GM19463 (cell line): Measurements from ENCODE around the gene IRS2.

ENCODE experiments used
- ATAC-seq: cut with Tn5 transposase; IDR thresholded peaks from one replicate; pipeline ENCODE4 v1.9.1; 2021; ENCODE audit warnings: mild to moderate bottlenecking, moderate library complexity; ENCODE audit not compliant: unreplicated experiment

The IRS2 gene

DNA sequence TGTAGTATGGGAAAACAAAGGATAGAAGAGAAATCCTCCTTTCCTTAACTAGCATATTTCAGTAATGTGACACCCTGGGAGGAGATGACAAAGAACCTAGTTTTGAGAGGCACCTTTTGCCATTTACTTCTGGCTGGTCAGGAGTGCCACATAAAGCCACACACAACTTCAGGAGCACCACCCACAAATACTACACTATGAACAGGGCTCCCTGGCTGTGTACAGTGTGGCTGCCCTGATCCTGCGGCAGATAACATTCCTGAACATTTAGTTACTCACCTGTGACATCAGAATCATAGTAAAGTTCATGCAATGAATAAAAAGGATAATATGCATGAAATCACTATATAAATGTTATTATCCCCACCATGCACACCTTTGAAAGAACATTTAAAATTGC, 17.4 kb upstream of the IRS2 start:
- no peak for ATAC-seq

DNA sequence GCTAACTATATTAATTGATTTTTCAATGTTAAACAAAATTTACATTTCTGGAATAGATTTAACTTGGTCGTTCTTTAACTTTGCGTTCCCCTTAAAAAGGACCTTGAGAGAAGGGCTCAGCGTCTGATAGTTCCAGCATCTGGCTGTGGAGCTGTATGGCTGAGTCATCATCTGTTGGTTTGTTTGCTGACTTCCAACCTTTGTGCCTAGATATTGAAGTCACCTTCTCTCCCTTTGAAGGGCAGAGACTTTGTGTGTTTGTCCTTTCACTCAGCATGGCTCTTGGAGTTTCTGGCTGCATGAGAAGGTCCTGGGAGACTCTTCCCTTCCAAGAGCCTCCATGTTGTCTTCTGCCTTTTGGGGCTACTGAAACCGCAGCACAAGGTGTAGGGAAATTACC, 16.6 kb upstream of the IRS2 start:
- no peak for ATAC-seq

DNA sequence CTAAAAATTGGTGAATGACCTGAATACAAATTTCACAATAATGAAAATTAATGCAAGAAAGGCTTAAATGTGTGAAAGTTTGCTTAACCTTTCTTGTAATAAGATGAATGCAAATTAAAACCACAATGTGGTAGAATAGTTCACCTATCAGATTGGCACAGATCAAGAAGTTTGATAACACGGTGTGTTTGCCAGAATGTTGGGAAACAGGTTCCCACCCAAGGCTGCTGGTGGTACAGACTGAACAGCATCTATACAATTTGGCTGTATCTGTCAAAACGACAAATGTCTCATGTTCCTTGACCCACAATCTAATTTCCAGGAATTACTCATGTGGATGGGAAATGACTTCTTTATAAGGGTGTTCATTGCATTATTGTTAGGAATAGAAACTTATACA, 8.6 kb upstream of the IRS2 start:
- ATAC-seq = no peak

DNA sequence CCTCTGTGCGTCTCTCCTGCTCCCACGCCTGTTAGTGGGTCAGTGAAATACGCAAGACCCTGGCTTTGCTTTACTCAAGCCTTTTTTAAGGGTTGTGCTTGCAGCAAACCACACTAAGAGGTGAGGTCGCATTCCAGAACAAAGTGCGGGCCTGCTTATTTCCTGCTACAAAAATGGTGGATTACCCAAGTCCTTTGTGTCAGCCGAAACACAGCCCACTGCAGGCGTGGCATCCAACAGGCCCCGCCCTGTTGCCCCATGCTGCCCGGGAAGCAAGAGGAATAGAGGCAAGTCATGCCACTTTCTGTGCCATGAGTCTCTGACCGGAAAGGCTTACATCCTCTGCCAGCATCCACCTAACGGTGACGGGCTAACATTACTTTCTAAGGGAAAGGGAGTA, 7.7 kb upstream of the IRS2 start:
- no peak for ATAC-seq

DNA sequence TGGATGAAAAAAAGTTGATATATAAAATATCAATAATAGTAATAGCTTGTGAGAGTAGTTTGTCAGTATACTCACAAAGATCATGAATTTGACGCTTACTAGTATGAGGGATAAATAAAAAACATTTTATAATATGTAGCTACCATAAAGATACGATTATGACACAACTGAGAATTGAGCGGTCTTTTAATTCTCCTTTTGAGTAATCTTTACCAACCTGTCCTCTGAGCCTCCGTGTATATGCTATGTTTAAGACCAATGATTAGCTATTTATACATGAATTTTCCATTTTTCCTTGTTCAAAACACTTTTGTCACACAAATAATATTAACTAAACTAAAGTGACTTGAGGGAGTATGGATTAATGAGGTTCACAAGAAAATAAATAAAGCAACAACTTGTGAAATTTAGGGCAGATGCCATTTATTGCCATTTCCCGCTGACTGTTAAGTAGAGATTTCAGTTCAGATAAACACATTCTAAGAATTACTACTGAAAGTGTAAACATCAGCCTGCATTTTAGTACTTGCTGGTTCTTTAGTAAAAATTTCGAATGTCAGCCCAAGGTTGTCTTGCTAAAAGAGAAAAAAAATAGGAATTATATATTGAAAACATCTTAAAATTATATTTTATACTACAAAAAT, 6.2 kb upstream of the IRS2 start:
- no peak for ATAC-seq

DNA sequence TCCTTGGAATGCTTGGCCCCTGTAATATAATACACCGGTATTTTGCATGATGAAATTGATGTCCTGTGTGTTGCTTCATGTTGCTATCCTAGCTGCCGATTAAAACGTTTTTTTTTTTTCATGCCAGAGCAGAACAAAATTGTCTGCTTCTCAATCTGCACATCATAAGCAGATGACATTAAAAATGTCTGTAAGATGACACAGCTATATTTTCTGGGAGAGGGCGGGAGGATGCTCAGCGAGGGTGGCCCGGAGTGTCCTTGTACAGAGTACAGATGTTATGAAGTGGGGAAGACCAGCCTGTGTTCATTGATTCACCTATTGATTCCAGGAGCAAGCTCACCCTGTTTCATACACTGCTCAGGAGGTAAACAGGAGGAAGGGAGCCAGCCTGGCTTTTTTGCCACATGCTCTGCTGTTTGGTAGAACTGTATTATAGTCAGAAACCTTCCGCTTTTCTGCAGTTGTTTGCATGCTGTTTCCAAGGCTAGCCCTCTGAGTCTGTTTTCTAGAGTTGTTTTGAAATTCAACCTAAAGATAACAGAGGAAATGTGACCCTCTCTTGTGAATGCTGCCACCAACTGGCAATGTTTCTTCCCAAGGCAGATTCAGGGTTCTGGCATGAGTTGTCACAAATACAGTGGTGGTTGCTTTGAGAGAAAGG, 4.7 kb upstream of the IRS2 start:
- ATAC-seq = no peak

DNA sequence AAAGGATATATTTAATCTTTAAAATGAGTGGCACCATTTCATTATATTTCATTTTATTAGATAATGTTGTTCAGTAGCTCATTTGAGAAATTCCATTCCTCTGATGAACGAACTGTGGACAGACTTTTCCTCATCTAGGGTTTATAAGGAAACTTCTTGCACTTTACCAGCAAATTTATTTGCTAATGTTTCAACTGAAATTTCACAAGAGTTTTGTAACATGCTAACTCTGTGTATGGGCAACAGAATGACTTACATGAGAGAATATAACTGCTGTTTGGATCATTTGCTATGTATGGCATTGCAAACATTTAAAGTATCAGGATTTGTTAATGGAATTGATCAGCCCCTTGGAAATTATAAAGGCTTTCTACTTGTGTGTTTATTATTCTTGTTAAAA, 3.7 kb upstream of the IRS2 start:
- no peak for ATAC-seq

DNA sequence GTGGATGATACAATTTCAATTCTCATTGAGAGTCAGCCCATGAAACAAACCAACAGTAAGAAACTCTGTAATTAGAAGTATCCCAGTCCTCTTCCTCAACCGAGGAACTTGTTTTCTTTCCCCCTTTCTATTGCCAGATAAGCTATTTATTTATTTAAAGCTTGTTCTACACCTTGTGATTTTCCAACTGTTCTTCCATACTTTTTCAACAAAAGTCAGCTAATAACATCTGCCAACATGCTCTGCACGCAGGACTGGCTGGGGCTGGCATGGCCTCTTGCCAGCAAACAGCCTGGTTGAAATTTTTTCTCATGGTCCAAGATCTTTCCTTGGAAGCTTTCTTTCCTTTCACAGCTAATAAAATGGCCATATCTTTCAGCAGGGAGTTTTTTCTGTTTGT, 2.9 kb upstream of the IRS2 start:
- no peak for ATAC-seq

DNA sequence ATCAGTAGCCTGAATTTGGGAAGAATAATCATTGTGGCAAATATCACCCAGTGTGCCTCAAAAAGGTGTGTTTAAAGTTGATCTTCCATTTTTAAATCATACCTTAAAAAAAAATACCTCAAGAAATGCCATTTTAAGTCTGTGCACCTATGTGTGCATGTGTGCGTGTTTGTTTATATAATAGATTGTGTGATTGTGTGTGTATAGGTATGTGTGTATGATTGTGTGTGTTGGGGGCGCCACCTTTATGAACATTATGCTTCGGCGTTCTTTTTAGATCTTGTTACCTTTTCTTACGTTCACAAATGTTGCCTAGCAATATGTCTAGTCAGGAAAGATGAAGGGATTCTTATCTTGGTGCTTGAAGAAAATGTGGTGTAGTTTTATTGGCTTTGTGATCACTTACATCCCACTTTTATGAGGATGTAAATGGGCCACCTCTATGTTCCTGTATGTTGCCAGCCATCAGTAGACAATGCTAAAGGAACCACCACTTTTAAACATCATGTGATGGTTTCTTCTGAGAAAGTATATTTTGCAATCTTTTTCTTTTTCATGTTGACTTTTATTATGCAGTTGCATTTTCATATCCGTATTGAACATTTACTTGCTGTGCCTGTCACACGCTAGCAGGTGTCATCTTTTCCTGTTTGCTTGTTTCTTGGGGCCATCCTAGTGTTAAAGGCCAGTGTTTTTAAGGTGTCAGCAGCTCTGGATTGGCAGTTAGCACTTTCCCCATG, 2.2 kb upstream of the IRS2 start:
- ATAC-seq = no peak

DNA sequence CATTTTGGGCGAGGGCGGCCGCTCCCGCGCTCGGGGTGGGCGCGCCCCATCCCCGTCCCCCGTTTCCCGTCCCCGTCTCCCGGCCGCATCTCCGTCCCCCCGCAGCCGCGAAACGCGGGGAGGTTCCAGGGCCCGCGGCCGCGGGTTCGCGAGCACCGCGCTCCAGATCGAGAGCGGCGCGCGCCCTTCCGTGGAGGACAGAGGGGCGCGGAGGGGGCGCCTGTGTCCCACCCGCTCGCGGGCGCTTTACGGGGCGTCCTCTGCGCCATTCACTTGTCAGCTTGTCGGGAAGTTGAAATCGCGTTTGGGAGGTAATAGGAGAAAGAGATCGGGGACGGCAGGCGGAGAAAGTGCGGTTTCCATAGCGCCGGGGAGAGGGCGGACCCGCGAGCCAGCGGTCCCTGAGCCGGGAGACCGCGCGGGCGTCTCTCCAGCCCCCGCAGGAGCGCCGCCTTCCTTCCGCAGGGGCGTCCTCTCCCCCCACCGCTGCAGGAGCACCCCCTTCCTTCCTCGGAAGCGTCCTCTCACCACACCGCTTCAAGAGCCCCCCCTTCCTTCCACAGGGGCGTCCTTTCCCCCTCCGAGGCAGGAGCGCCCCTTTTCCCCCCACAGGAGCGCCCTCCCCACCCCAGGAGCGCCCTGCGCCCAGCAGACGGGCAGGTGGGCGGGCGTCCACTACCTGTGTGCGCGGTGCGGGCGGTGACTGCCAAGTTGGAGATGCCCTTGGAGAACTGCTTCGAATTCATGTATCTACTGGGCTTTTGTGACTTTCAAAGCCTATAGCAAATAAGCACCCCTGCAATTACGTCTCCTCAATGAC, 962 bp upstream of the IRS2 start:
- peak; percentile 2 for ATAC-seq

DNA sequence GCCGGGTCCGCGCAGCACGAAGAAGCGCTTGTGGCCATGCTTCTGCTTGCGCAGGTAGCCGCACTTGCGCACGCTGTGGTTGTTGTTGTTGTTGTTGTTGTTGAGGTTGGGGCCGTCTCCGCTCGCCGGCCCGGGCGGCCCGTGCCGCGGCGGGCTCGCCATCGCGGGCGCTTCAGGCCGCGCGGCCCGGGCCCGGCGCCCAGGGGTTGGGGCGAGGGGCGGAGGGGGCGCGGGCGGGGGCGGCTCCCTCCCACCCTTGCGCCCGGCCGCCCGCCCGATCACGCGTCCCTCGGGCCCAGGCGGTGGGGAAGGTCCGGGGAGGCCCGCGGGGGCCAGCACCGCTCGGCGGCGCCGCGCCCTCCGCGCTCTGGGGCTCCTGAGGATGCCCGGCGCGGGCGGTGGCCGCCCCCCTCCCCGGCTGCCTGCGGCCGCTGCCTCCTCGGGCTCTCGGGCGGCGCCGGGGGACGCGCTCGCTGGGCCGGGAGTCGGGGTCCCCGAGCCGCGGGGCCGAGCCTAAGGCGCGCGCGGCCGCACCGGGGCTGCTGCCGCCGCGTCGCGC, 412 bp downstream of the IRS2 start:
- ATAC-seq = peak; percentile 11

DNA sequence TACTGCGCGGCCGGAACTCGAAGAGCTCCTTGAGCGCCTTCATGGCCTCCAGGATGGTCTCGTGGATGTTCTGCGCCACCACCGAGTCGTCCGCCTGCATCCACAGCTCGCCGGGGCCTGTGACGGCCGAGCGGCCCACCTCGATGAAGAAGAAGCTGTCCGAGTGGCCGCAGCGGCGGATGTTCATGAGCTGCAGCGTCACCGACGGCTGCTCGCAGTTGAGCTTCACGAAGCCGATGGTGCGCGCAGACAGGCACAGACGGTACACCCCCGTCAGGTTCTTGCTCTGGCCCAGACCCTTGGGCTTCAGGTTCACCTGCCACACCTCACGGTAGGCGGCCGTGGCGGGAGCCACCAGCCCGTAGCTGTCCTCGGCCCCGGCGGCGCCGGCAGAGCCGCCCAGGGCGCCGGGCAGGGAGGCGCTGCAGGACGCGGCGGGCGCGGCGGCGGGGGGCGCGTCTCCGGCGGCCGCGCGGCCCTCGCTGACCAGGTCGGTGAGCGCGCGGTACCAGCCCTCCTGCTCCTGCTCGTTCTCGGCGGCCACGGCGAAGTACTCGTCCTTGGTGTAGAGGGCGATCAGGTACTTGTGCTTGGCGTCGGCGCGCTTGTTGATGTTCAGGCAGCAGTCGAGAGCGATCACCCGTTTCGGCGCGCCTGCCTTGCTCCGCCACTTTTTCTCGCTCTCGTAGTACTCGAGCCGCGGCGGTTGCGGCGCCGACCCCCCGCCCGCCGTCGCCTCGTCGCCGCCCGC, 1.1 kb downstream of the IRS2 start:
- peak; percentile 0 for ATAC-seq

DNA sequence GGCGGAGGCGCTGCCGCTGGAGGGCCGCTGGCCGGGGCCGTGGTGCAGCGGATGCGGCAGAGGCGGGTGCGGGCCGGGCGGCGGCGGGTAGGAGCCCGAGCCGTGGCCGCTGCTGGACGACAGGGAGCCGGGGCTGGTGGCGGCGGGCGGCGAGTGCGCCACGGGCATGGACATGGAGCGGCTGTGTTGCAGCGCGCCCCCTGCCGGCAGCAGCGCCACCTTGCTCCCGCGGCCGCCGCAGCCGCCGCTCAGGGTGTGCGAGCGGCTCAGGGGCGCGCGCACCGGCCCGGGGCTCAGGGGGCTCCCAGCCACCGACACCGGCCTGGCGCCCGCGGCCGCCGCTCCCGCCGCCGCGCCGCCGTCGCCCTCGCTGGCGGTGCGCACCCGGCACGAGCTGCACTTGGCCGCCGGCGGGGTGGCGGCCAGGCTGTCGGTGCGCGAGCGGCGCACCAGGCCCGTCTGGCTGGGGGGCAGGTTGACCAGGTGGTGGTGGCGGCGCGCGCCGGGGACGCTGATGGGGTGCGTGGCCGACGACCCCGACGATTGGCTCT, 1.7 kb downstream of the IRS2 start:
- peak; percentile 26 for ATAC-seq

DNA sequence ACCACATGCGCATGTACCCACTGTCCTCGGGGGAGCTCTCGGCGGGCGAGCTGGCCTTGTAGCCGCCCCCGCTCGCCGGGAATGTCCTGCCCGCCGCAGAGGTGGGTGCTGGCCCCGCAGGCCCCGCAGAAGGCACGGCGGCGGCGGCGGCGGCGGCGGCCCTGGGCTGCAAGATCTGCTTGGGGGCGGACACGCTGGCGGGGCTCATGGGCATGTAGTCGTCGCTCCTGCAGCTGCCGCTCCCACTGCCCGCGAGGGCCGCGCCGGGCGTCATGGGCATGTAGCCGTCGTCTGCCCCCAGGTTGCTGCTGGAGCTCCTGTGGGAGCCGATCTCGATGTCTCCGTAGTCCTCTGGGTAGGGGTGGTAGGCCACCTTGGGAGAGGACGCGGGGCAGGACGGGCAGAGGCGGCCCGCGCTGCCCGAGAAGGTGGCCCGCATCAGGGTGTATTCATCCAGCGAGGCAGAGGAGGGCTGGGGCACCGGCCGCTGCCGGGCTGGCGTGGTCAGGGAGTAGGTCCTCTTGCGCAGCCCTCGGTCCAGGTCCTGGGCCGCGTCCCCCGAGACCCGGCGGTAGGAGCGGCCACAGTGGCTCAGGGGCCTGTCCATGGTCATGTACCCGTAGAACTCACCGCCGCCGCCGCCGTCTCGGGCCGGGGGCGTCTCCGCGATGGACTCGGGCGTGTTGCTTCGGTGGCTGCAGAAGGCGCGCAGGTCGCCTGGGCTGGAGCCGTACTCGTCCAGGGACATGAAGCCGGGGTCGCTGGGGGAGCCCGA, 2.4 kb downstream of the IRS2 start:
- no peak for ATAC-seq

DNA sequence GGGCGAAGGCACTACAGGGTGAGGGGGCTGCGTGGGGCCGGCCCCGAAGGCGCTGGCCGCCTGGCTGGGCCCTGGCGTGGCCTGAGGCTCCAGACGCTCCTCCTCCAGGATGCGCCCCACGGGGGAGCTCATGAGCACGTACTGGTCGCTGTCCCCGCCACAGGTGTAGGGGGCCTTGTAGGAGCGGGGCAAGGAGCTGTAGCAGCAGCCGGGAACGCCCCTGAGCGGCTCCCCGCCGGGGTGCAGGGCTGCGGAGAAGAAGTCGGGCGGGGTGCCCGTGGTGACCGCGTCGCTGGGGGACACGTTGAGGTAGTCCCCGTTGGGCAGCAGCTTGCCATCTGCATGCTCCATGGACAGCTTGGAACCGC, 3.0 kb downstream of the IRS2 start:
- no peak for ATAC-seq

DNA sequence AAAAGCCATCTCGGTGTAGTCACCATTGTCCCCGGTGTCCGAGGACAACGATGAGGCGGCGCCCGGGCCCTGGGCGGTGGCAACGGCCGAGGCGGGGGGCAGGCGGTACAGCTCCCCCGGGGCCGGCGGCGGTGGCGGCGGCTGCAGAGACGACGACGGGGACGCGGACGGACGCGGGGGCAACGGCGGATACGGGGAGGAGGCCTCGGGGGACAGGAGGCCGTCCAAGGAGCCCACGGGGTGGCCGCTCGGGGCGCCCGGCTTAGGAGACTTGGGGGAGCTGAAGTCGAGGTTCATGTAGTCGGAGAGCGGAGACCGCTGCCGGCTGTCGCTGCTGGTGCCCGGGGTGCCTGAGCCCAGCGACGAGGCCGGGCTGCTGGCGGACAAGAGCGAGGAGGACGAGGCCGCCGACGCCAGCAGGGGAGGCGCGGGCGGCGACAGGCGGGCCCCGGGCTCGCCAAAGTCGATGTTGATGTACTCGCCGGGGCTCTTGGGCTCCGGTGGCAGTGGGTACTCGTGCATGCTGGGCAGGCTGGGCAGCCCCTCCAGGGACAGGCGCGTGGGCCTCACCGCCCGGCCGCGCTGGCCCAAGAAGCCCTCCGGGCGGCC, 3.5 kb downstream of the IRS2 start:
- ATAC-seq = no peak

DNA sequence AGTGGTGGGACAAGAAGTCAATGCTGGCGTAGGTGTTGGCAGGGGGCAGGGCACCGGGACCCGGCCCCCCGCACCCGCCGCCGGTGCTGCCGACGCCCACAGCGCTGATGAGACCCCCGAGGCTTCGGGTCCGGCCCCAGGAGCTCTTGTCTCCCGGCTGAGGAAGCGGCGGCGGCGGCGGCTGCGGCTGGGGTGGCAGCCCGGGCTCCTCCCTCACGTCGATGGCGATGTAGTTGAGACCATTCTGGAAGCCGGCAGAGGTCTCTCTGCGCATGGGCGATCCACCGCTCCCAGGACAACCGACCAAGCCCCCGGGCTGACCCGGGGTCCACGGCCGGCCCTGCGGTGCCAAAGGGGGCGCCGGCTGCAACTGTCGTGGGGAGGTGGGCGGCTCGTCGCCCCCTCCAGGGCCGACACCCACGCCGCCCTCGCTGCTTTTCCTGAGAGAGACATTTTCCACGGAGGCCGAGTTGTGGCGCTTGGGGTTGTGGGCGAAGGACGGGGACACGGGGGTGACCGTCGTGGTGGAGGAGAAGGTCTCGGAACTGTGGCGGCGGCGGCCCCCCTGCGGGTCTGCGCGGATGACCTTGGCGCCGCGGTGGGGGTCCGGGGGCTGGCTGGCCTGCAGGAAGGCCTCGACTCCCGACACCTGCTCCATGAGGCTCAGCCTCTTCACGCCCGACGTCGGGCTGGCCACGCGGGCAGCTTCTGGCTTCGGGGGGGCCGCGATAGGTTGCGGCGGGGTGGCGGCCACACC, 4.1 kb downstream of the IRS2 start:
- ATAC-seq = no peak

DNA sequence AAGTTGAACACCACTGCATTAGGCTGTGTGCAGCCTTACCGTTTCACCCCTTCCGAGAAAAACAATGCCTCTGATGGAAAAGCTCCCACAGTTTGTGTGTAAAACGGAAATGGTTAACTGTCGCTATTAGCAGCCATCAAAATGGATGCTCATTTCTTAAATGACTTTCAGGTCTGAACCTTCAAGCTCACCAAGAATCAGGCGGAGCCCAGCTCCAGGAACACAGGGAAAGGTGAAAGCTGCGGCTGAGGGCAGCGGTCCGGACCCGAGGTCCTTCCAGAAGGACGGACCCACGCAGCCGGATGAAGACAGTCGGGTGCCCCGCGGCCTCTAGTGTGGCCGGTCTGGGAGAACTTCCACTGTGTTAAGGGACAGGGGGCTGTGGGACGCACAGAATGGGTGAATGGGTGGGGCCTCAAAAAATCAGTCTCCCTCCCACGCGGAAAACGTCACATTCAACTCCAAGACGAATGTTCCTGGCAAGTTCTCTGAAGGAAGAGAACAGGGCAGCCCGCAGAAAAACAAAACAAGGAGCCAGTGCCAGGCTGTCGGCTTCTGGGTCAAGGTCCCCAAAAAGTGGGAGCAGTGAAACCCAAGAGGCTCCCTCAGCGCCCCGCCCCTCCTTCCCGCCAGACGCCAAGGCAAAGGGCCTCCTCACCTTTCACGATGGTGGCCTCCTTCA, 4.9 kb downstream of the IRS2 start:
- no peak for ATAC-seq
